Mesothelial cell of epicardium (in vitro differentiated cells): ENCODE results near the gene ZC3H15. TPM values are rescaled to one million over a fixed set of nuclear protein-coding genes. Genes with fewer than 3 reads are reported as not detected.
"Not testable (repeated sequence)": the region's sequence is repeated elsewhere in the genome, so short reads cannot be mapped to it uniquely, and the experiment has no call there.

Experiments
- DNase-seq, 2 experiments: peaks; one replicate each; pipeline ENCODE4 v3.0.0; 2021; ENCODE audit warnings: low spot score in 2 of 2; ENCODE audit not compliant: unreplicated experiment in 2 of 2
- H3K27ac Mint-ChIP-seq: 2 replicates; pipeline ENCODE4 v1.8.0; 2021; ENCODE audit warnings: mixed read lengths
- H3K27me3 Mint-ChIP-seq: 2 replicates; pipeline ENCODE4 v1.8.0; 2021; ENCODE audit warnings: low read depth, mixed read lengths
- H3K36me3 Mint-ChIP-seq: 2 replicates; pipeline ENCODE4 v1.8.0; 2021; ENCODE audit warnings: mixed read lengths
- H3K4me1 Mint-ChIP-seq: 2 replicates; pipeline ENCODE4 v1.8.0; 2021; ENCODE audit warnings: mixed read lengths
- H3K4me3 Mint-ChIP-seq: 2 replicates; pipeline ENCODE4 v1.8.0; 2021; ENCODE audit warnings: mild to moderate bottlenecking, moderate library complexity, mixed read lengths
- H3K9me3 Mint-ChIP-seq: 2 replicates; pipeline ENCODE4 v1.8.0; 2021; ENCODE audit warnings: mixed read lengths
- CTCF ChIP-seq: fragments of 200-600 bp; sonication (generic); IDR thresholded peaks from one replicate; pipeline ENCODE4 v1.5.0; 2021; ENCODE audit warnings: antibody characterized with exemption; ENCODE audit not compliant: unreplicated experiment
- total RNA-seq: library from RNA; stranded (reverse); gene quantifications from 3 replicates; pipeline ENCODE4 v1.2.1, GENCODE V29; 2021

Gene ZC3H15
- total RNA-seq, 1 donor from 2014 or later: 61.3 TPM

- H3K27me3 Mint-ChIP-seq: no peaks in the 10 kb centered on the region
- TF ChIP-seq CTCF: no peak
- H3K4me1 Mint-ChIP-seq: peaks cover 28% of the 10 kb centered on the region
- DNase-seq: no peak
- H3K27ac Mint-ChIP-seq: peak overlapping the region; percentile 54
- no peaks in the 10 kb centered on the region for H3K9me3 Mint-ChIP-seq
- no peak overlapping the region for H3K4me3 Mint-ChIP-seq
- peaks cover 19% of the 10 kb centered on the region for H3K36me3 Mint-ChIP-seq
These were observed 30.3 kb downstream of the ZC3H15 start for GRCh38 chr2:186516396-186516795.

GRCh38 chr2:186517090-186517489, 31.0 kb downstream of the ZC3H15 start:
- no peak overlapping the region for H3K4me3 Mint-ChIP-seq
- no peaks in the 10 kb centered on the region for H3K9me3 Mint-ChIP-seq
- no peaks in the 10 kb centered on the region for H3K27me3 Mint-ChIP-seq
- peaks cover 35% of the 10 kb centered on the region for H3K4me1 Mint-ChIP-seq
- H3K36me3 Mint-ChIP-seq: peaks cover 21% of the 10 kb centered on the region
- H3K27ac Mint-ChIP-seq: no peak overlapping the region
- TF ChIP-seq CTCF: no peak
- no peak for DNase-seq

GRCh38 chr2:186518291-186518690, 32.2 kb downstream of the ZC3H15 start:
- peaks cover 45% of the 10 kb centered on the region for H3K4me1 Mint-ChIP-seq
- H3K4me3 Mint-ChIP-seq: no peak overlapping the region
- no peaks in the 10 kb centered on the region for H3K9me3 Mint-ChIP-seq
- no peak for DNase-seq
- TF ChIP-seq CTCF: no peak
- peaks cover 21% of the 10 kb centered on the region for H3K36me3 Mint-ChIP-seq
- H3K27ac Mint-ChIP-seq: no peak overlapping the region
- H3K27me3 Mint-ChIP-seq: no peaks in the 10 kb centered on the region

- no peaks in the 10 kb centered on the region for H3K27me3 Mint-ChIP-seq
- H3K4me3 Mint-ChIP-seq: no peak overlapping the region
- H3K36me3 Mint-ChIP-seq: peaks cover 17% of the 10 kb centered on the region
- TF ChIP-seq CTCF: no peak
- no peak for DNase-seq
- peaks cover 52% of the 10 kb centered on the region for H3K4me1 Mint-ChIP-seq
- peak overlapping the region; percentile 74 for H3K27ac Mint-ChIP-seq
- H3K9me3 Mint-ChIP-seq: no peaks in the 10 kb centered on the region
These were observed 32.9 kb downstream of the ZC3H15 start for GRCh38 chr2:186518945-186519344.

- H3K9me3 Mint-ChIP-seq, DNase-seq, H3K27me3 Mint-ChIP-seq: not testable (repeated sequence)
- Mint-ChIP-seq H3K36me3 (peaks cover 21% of the 10 kb centered on the region), H3K4me1 (peaks cover 48% of the 10 kb centered on the region), H3K27ac (peak overlapping the region; percentile 68), H3K4me3 (peak overlapping the region; percentile 2)
These were observed 35.6 kb downstream of the ZC3H15 start for GRCh38 chr2:186521570-186522153.

DNA sequence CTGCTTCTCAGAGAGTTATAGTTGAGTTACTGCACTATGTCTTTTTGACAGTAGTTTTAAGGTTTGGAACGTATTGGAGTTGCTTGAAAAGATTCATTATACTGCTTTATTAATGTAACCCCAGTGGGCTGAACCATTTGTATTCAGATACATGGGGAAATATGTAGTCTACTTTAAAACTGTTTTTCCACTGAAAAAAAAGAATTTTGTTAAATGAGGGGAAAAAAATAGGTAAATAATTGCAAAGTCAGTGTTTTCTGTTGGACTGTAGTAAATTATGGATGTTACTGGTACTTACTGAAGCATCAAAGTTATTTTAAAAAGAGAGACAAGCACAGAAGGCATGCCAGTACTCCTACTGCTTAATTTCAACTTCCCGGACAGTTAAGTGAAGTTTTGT, 36.4 kb downstream of the ZC3H15 start:
- no peak for TF ChIP-seq CTCF
- H3K4me1 Mint-ChIP-seq: peaks cover 45% of the 10 kb centered on the region
- H3K36me3 Mint-ChIP-seq: peaks cover 24% of the 10 kb centered on the region
- H3K27ac Mint-ChIP-seq: peak overlapping the region; percentile 68
- DNase-seq: no peak
- no peaks in the 10 kb centered on the region for H3K27me3 Mint-ChIP-seq
- peaks cover 12% of the 10 kb centered on the region for H3K9me3 Mint-ChIP-seq
- no peak overlapping the region for H3K4me3 Mint-ChIP-seq
